Fibroblast of skin of left biceps (primary cell): Measurements from ENCODE around the gene PIERCE2.
A peak's percentile ranks its signal among the peaks of the same experiment; 100 is the strongest.
"Not testable (repeated sequence)": the region's sequence is repeated elsewhere in the genome, so short reads cannot be mapped to it uniquely, and the experiment has no call there.

ENCODE experiments used
- DNase-seq, 2 experiments: peaks; one replicate each; pipeline ENCODE4 v3.0.0-alpha.2; 2013; ENCODE audit warnings: low read depth in 2 of 2

PIERCE2 gene

GRCh38 chr15:55434989-55435825, 26.9 kb downstream of the PIERCE2 start:
- DNase-seq, result peak; percentile 9 to 12

DNA sequence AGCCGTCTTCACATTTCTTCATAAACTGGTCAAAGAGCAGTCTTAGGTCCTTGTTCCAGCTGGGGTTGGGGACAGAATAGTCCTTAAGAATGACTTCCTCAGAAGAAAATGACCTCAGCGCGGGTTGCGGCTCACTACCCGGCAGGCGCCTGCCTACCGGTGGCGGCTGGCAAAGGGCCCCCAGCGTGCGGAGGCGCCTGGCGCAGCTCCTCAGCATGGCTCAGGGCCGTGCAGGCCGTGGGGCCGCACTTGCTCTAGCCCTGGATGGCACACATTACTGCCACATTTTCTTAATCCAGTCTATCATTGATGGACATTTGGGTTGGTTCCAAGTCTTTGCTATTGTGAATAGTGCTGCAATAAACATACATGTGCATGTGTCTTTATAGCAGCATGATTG, 34.8 kb downstream of the PIERCE2 start:
- DNase-seq, result not testable (repeated sequence)

- DNase-seq, result not testable (repeated sequence)
Measured at GRCh38 chr15:55445936-55446335, 37.6 kb downstream of the PIERCE2 start.

DNA sequence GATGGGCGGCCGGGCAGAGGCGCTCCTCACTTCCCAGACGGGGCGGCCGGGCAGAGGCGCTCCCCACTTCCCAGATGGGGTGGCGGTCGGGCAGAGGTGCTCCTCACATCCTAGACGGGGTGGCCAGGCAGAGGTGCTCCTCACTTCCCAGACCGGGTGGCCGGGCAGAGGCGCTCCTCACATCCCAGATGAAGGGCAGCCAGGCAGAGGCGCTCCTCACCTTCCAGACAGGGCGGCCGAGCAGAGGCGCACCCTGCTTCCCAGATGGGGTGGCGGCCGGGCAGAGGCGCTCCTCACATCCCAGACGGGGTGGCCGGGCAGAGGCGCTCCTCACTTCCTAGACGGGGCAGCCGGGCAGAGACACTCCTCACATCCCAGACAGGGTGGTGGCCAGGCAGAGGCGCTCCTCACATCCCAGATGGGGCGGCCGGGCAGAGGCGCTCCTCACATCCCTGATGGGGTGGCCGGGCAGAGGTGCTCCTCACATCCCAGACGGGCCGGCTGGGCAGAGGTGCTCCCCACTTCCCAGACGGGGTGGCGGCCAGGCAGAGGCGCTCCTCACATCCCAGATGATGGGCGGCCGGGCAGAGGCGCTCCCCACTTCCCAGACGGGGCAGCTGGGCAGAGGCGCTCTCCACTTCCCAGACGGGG, 38.2 kb downstream of the PIERCE2 start:
- DNase-seq, result not testable (repeated sequence)

DNA sequence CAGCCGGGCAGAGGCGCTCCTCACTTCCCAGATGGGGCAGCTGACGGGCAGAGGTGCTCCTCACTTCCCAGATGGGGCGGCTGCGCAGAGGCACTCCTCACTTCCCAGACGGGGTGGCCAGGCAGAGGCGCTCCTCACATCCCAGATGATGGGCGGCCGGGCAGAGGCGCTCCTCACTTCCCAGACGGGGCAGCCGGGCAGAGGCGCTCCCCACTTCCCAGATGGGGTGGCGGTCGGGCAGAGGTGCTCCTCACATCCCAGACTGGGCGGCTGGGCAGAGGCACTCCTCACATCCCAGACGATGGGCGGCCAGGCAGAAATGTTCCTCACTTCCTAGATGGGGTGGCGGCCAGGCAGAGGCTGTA, 38.7 kb downstream of the PIERCE2 start:
- not testable (repeated sequence) for DNase-seq

DNA sequence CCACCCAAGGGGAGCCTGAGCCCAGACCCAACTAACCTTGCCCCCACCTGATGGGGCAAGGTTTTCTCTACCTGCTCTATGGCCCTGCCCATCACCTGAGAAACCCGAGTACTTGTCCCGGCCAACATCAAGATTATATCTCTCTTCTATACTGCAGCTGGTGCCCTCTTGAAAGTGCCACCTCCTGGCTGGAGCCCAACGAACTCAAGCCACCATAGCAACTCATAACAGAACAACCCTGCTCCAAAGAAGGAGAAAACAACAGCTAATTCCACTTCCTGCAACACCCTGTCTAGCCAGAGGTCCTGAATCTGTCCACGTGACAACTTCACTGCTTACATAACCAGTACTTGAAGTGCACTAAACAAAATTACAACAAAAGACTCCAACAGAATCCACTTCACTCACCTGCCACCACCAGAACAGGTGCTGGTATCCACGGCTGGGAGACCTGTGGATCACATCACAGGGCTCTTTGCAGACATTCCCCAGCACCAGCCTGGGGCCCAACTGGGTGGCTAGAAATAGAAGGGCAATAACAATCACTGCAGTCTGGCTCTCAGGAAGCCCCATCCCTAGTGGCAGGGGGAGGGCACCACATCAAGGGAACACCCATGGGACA, 49.2 kb downstream of the PIERCE2 start:
- no peak for DNase-seq

DNA sequence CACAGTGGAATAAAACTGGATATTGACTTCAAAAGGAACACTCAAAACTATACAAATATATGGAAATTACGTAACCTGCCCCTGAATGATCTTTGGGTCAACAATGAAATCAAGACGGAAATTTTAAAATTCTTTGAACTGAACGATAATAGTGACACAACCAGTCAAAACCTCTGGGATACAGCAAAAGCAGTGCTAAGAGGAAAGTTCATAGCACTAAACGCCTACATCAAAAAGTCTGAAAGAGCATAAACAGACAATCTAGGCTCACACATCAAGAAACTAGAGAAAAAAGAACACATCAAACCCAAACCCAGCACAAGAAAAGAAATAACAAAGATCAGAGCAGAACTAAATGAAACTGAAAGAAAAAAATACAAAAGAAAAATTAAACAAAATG, 53.2 kb downstream of the PIERCE2 start:
- no peak for DNase-seq

DNA sequence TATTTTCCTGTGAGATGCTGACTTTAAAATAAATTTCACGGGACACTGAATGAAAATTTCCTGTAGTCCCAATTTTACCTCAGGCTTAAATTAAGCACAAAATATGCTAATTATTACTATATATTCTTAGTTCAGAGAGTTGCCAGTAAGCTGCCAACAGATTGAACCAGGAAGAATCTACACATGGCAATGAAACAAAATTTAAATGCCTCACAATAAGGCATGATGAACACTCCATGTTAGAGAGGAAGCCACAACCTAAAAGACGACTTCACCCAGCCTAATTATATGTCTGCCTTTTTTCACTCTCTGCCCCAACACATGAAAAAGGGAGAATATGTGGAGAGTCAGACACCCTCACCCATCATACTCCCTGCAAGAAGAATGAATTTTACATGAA, 60.0 kb downstream of the PIERCE2 start:
- no peak for DNase-seq
